ENCODE results near the gene HADHB.
"Not testable (repeated sequence)": the region's sequence is repeated elsewhere in the genome, so short reads cannot be mapped to it uniquely, and the experiment has no call there.

Gene HADHB

GRCh38 chr2:26330604-26331003 is 85.9 kb downstream of the HADHB start:
- DNase-seq (ENCODE audit: low spot score) = no peak

GRCh38 chr2:26331321-26331720 is 86.6 kb downstream of the HADHB start:
- not testable (repeated sequence) for DNase-seq (ENCODE audit: low spot score)

GRCh38 chr2:26333293-26333692 is 88.6 kb downstream of the HADHB start:
- DNase-seq (ENCODE audit: low spot score) = no peak

- no peak for DNase-seq (ENCODE audit: low spot score)
These were observed 90.5 kb downstream of the HADHB start for GRCh38 chr2:26335231-26335630.

GRCh38 chr2:26336719-26337118 is 92.0 kb downstream of the HADHB start:
- no peak for DNase-seq (ENCODE audit: low spot score)

GRCh38 chr2:26337298-26337697 is 92.6 kb downstream of the HADHB start:
- no peak for DNase-seq (ENCODE audit: low spot score)
